Lower leg skin (tissue), 3 donors: ENCODE results near the gene AKAP12.

Source experiments
- POLR2A ChIP-seq, 2 donors: fragments of 450-650 bp; IDR thresholded peaks; one replicate each; pipeline ENCODE4 v1.6.1; 2016 to 2017; ENCODE audit warnings: antibody characterized with exemption in 2 of 2, mild to moderate bottlenecking in 1 of 2, moderate library complexity in 1 of 2
- TF ChIP-seq, protein P1 (sequence below), 3 donors: fragments of 450-650 bp; IDR thresholded peaks; one replicate each; pipeline ENCODE4 v1.5.1; 2016; ENCODE audit warnings: antibody characterized with exemption in 3 of 3, mild to moderate bottlenecking in 3 of 3, moderate library complexity in 2 of 3

DNA sequence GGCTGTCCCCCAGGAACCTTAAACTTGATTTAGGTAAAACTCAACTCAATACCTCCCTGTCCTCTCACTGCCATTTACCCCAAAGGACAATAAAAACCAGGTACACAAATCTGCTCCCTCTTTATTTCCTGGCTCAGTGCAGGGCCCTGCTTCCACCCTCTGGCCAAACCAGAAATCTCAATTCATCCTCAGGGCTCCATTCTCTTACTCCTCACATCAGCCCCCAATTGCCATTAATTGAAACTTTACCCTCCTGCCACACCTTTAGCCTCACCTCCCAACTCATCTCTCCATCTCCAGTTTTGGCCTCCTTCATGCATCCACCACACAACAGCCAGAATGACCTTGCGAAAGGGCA lies 141.1 kb downstream of the AKAP12 start:
- TF ChIP-seq, protein P1, sequence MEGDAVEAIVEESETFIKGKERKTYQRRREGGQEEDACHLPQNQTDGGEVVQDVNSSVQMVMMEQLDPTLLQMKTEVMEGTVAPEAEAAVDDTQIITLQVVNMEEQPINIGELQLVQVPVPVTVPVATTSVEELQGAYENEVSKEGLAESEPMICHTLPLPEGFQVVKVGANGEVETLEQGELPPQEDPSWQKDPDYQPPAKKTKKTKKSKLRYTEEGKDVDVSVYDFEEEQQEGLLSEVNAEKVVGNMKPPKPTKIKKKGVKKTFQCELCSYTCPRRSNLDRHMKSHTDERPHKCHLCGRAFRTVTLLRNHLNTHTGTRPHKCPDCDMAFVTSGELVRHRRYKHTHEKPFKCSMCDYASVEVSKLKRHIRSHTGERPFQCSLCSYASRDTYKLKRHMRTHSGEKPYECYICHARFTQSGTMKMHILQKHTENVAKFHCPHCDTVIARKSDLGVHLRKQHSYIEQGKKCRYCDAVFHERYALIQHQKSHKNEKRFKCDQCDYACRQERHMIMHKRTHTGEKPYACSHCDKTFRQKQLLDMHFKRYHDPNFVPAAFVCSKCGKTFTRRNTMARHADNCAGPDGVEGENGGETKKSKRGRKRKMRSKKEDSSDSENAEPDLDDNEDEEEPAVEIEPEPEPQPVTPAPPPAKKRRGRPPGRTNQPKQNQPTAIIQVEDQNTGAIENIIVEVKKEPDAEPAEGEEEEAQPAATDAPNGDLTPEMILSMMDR (IDR thresholded peaks at IDR 0.05), result no peak
- TF ChIP-seq POLR2A (IDR thresholded peaks at IDR 0.05), result no peak
